Keratinocyte (primary cell): ENCODE measurements around the gene STX17. TPM values are rescaled to one million over a fixed set of nuclear protein-coding genes. Genes with fewer than 3 reads are reported as not detected.

Experiments
- DNase-seq: peaks from one replicate; pipeline ENCODE4 v3.0.0-alpha.2; 2011; ENCODE audit warnings: low read depth, missing footprints, low spot score
- FAIRE-seq: peaks from 2 replicates; lab custom pipeline; 2011; peaks lifted over from hg19 to GRCh38; lab: Jason Lieb, UNC
- H2AFZ ChIP-seq: 2 replicates; pipeline ENCODE4 v1.6.0; 2012; ENCODE audit warnings: low read length, control low read depth, inconsistent platforms; ENCODE audit not compliant: control insufficient read depth
- H3K27ac ChIP-seq: 2 replicates; pipeline ENCODE4 v1.5.1; 2011; ENCODE audit warnings: low read length; ENCODE audit not compliant: control insufficient read depth, insufficient read depth
- H3K27me3 ChIP-seq: 3 replicates; pipeline ENCODE4 v1.6.0; 2011; ENCODE audit warnings: low read length; ENCODE audit not compliant: control insufficient read depth, insufficient read depth; ENCODE audit errors: extremely low read depth
- H3K36me3 ChIP-seq, 2 experiments: 2 replicates in 1 of 2; 3 replicates in 1 of 2; pipeline ENCODE4 v1.5.1; 2011; ENCODE audit warnings: low read length in 2 of 2, mild to moderate bottlenecking in 1 of 2; ENCODE audit not compliant: control insufficient read depth in 2 of 2, insufficient read depth in 2 of 2; ENCODE audit errors: extremely low read depth in 1 of 2
- H3K4me1 ChIP-seq: 3 replicates; pipeline ENCODE4 v1.5.1; 2011; ENCODE audit warnings: low read length; ENCODE audit not compliant: control insufficient read depth, insufficient read depth; ENCODE audit errors: extremely low read depth
- H3K4me2 ChIP-seq: 3 replicates; pipeline ENCODE4 v1.6.0; 2011; ENCODE audit warnings: low read depth, low read length; ENCODE audit not compliant: control insufficient read depth, insufficient read depth; ENCODE audit errors: extremely low read depth
- H3K4me3 ChIP-seq, 3 experiments: fragments of 200-600 bp in 1 of 3; sonication (generic) in 1 of 3; 2 replicates in 2 of 3; 3 replicates in 1 of 3; pipeline ENCODE4 v1.5.1; 2011 to 2016; ENCODE audit warnings: low read length in 3 of 3, mild to moderate bottlenecking in 3 of 3, control low read depth in 2 of 3, inconsistent platforms in 1 of 3, low read depth in 1 of 3, mixed read lengths in 1 of 3, mixed run types in 1 of 3, moderate library complexity in 1 of 3; ENCODE audit not compliant: control insufficient read depth in 2 of 3, insufficient read depth in 2 of 3; ENCODE audit errors: extremely low read depth in 1 of 3
- H3K79me2 ChIP-seq: 2 replicates; pipeline ENCODE4 v1.6.0; 2012; ENCODE audit warnings: low read length; ENCODE audit not compliant: control insufficient read depth, insufficient read depth
- H3K9ac ChIP-seq: 3 replicates; pipeline ENCODE4 v1.6.0; 2011; ENCODE audit warnings: low read length; ENCODE audit not compliant: control insufficient read depth, insufficient read depth; ENCODE audit errors: extremely low read depth
- H3K9me1 ChIP-seq: 3 replicates; pipeline ENCODE4 v1.6.0; 2011; ENCODE audit warnings: low read length; ENCODE audit not compliant: control insufficient read depth, insufficient read depth; ENCODE audit errors: extremely low read depth
- H3K9me3 ChIP-seq: 2 replicates; pipeline ENCODE4 v1.5.1; 2012; ENCODE audit warnings: low read depth, low read length; ENCODE audit not compliant: control insufficient read depth
- H4K20me1 ChIP-seq: 3 replicates; pipeline ENCODE4 v1.6.0; 2011; ENCODE audit warnings: low read length; ENCODE audit not compliant: control insufficient read depth, insufficient read depth; ENCODE audit errors: extremely low read depth
- CTCF ChIP-seq, 3 experiments: IDR thresholded peaks in 1 of 3; conservative IDR thresholded peaks in 1 of 3; optimal IDR thresholded peaks in 1 of 3; 2 replicates in 2 of 3; 3 replicates in 1 of 3; pipeline versions ENCODE3 to v1.5.1; 2011; ENCODE audit warnings: low read length in 3 of 3, mild to moderate bottlenecking in 3 of 3, moderate library complexity in 2 of 3, control low read depth in 1 of 3, inconsistent platforms in 1 of 3; ENCODE audit not compliant: insufficient read depth in 2 of 3; ENCODE audit errors: extremely low read depth in 1 of 3
- EZH2 ChIP-seq: IDR thresholded peaks from one replicate; pipeline ENCODE4 v1.6.1; 2012; ENCODE audit warnings: inconsistent platforms, mild to moderate bottlenecking, low read length, moderate library complexity
- dilution Hi-C: fragments of 300-500 bp; cut with MboI; formaldehyde crosslinking; loops from one replicate; pipeline ENCODE4 v1.7.0; 2020; ENCODE audit warnings: low sequenced_read_pairs; ENCODE audit not compliant: extremely low pct_ligation_motif_present
- polyA plus RNA-seq, 5 experiments: library from polyadenylated mRNA; depleted of rRNA in 3 of 5; stranded (reverse) in 3 of 5; stranded (forward) in 1 of 5; unstranded in 1 of 5; fragments of >200 nt; gene quantifications; 1 replicate in 1 of 5; 2 replicates in 3 of 5; 3 replicates in 1 of 5; pipeline versions ENCODE4 v1.2.1 to v1.2.3, GENCODE V29; 2011 to 2012; ENCODE audit warnings: missing spikeins in 2 of 5, low read depth in 1 of 5, low replicate concordance in 1 of 5

STX17 gene
- polyA plus RNA-seq, 1 donor (not counting 4 experiments of a cell fraction or from before 2014, with no cell fraction given) = 12.6 TPM

DNA sequence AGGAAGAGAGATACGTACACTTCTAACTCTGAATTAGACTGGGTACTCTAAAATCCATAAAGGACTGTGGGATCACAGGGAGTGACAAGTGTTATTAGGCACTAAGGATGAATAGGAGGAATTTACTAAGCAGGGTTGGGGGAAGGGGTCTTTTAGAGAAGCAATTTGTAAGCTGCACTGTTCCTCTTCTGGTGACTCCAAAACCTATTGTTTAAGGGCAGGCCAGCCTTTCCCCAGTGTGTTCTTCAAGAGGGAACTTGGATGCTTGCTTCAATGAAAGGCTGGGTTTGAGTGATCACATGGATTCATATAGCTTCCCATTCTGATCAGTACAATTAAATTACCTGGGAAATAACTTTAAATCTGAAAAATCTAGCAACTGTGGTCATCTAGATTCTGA is 71.8 kb downstream of the STX17 start:
- no peaks in the 10 kb centered on the region for H3K4me1 ChIP-seq
- TF ChIP-seq EZH2 (no peak), CTCF (optimal IDR thresholded peaks at IDR 0.05 in 1 of 3, IDR thresholded peaks at IDR 0.05 in 1 of 3, conservative IDR thresholded peaks at IDR 0.05 in 1 of 3; ENCODE audit: extremely low read depth in 1 of 3, insufficient read depth in 2 of 3, low read length in 3 of 3) (no peak)
- DNase-seq = no peak
- no peak overlapping the region for H3K4me2 ChIP-seq
- H4K20me1 ChIP-seq = no peaks in the 10 kb centered on the region
- no peak overlapping the region for H3K4me3 ChIP-seq
- H3K27me3 ChIP-seq = no peaks in the 10 kb centered on the region
- FAIRE-seq = no peak
- H2AFZ ChIP-seq = no peak overlapping the region
- no peaks in the 10 kb centered on the region for H3K9me3 ChIP-seq
- H3K9me1 ChIP-seq = no peaks in the 10 kb centered on the region
- dilution Hi-C loops = no loop called here
- H3K36me3 ChIP-seq = peaks cover 4 to 5% of the 10 kb centered on the region in 2 experiments
- no peaks in the 10 kb centered on the region for H3K79me2 ChIP-seq
- no peak overlapping the region for H3K27ac ChIP-seq
- H3K9ac ChIP-seq = no peak overlapping the region

- Histone ChIP-seq H3K27me3 (no peaks in the 10 kb centered on the region), H3K36me3 (peaks cover 4% of the 10 kb centered on the region in 2 experiments)
- FAIRE-seq = no peak
Observed at GRCh38 chr9:99980598-99980997, 74.1 kb downstream of the STX17 start.

More at GRCh38 chr9:99980598-99980997, 74.1 kb downstream of the STX17 start:
- TF ChIP-seq CTCF (optimal IDR thresholded peaks at IDR 0.05 in 1 of 3, IDR thresholded peaks at IDR 0.05 in 1 of 3, conservative IDR thresholded peaks at IDR 0.05 in 1 of 3; ENCODE audit: extremely low read depth in 1 of 3, insufficient read depth in 2 of 3, low read length in 3 of 3) (no peak), EZH2 (no peak)
- no peak for DNase-seq
- Histone ChIP-seq H3K9ac (no peak overlapping the region), H3K27ac (no peak overlapping the region), H2AFZ (no peak overlapping the region), H3K9me1 (no peaks in the 10 kb centered on the region), H3K4me3 (no peak overlapping the region), H3K9me3 (no peaks in the 10 kb centered on the region), H4K20me1 (no peaks in the 10 kb centered on the region), H3K4me2 (no peak overlapping the region), H3K4me1 (no peaks in the 10 kb centered on the region), H3K79me2 (no peaks in the 10 kb centered on the region)
- dilution Hi-C loops = no loop called here
